Measurements from ENCODE around the gene RNPS1. TPM values are rescaled to one million over a fixed set of nuclear protein-coding genes. Genes with fewer than 3 reads are reported as not detected.
A peak's percentile ranks its signal among the peaks of the same experiment; 100 is the strongest.

Gene RNPS1
- total RNA-seq, 3 donors from 2014 or later (not counting 1 experiment from before 2014, with no cell fraction given), result 269 to 284 (median 273) TPM

DNA sequence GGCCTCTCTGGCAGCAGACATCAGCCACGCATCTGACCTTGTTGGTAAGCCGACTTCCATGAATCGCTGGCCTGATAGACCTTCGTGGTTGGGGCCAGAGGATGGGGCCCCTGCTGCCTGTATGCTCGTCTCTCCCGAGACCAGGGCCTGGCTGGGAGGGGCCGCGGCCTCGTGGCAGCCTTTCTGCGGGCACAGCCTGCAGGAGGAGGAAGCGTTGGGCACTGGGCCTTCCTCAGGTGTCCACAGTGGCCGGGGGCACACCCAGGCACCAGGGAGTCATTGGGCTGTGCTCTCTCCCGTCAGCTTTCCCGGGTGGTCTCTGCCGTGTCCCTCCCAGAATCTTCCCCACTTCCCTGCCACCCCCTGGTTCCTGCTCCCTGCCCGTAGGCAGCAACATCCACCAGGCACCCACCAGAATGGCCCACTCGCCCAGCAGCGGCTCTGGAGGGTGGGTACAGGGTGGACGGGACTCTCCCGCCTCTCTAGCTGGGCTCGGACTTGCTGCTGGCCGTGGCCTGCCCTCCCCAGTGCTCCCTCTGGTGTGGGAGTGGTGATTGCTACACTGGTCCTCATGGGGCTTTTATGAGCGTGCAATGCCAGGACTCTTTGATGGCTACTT lies 38.2 kb downstream of the RNPS1 start:
- Mint-ChIP-seq H3K4me3 (no peak overlapping the region), H3K4me1 (peaks cover 0 to 9% of the 10 kb centered on the region in 2 donors), H3K36me3 (no peaks in the 10 kb centered on the region), H3K27me3 (ENCODE audit: low read depth in 2 of 2) (no peaks in the 10 kb centered on the region), H3K27ac (peak overlapping the region in 1 of 2 donors; percentile 44), H3K9me3 (no peaks in the 10 kb centered on the region)
- WGBS (ENCODE audit: insufficient coverage), result 96% methylated on average over 21 of the region's 23 CpGs
- ATAC-seq (no peak), DNase-seq (no peak)
- Histone ChIP-seq H3K27me3 (ENCODE audit: control insufficient read depth, insufficient read depth, low read length) (no peaks in the 10 kb centered on the region), H3K27ac (ENCODE audit: low read length) (no peak overlapping the region), H3K9me3 (ENCODE audit: control insufficient read depth, insufficient read depth, low read length) (no peaks in the 10 kb centered on the region), H3K36me3 (ENCODE audit: control insufficient read depth, insufficient read depth, low read length) (peaks cover 61% of the 10 kb centered on the region), H3K4me3 (ENCODE audit: low read length) (no peak overlapping the region), H3K4me1 (ENCODE audit: control insufficient read depth, insufficient read depth, low read length) (peaks cover 6% of the 10 kb centered on the region)
- TF ChIP-seq CTCF (IDR thresholded peaks at IDR 0.05), result no peak
- intact Hi-C loops (cut with micrococcal nuclease), result no loop called here

DNA sequence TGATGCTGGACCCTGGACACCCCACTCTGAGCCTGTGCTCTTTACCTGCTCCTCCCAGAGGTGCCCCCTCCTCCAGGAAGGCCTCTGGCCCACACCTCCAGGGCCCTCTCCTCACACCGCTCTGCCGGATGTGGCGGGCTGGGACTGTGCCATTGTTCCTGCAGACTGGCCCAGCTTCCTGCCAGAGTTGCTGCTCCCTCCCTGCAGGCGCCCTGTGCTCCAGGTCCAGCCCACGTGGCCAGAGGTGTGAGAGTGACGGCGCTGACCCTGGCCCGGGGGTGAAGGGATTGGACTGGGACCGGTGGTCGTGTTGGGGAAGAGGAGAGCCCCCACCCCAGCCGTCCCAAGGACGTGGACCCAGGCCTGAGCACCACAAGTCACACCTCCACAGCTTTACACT lies 38.8 kb downstream of the RNPS1 start:
- peaks cover 56% of the 10 kb centered on the region for H3K36me3 ChIP-seq (ENCODE audit: control insufficient read depth, insufficient read depth, low read length)
- Mint-ChIP-seq H3K27ac (no peak overlapping the region), H3K27me3 (ENCODE audit: low read depth in 2 of 2) (no peaks in the 10 kb centered on the region)

GRCh38 chr16:2228161-2228824 lies 39.6 kb downstream of the RNPS1 start:
- DNase-seq (no peak), ATAC-seq (no peak)
- Mint-ChIP-seq H3K27ac (no peak overlapping the region), H3K9me3 (no peaks in the 10 kb centered on the region), H3K27me3 (ENCODE audit: low read depth in 2 of 2) (no peaks in the 10 kb centered on the region), H3K36me3 (no peaks in the 10 kb centered on the region), H3K4me1 (peaks cover 0 to 20% of the 10 kb centered on the region in 2 donors), H3K4me3 (no peak overlapping the region)
- Histone ChIP-seq H3K27me3 (ENCODE audit: control insufficient read depth, insufficient read depth, low read length) (no peaks in the 10 kb centered on the region), H3K4me3 (ENCODE audit: low read length) (no peak overlapping the region), H3K27ac (ENCODE audit: low read length) (no peak overlapping the region), H3K36me3 (ENCODE audit: control insufficient read depth, insufficient read depth, low read length) (peaks cover 49% of the 10 kb centered on the region), H3K9me3 (ENCODE audit: control insufficient read depth, insufficient read depth, low read length) (no peaks in the 10 kb centered on the region), H3K4me1 (ENCODE audit: control insufficient read depth, insufficient read depth, low read length) (peaks cover 16% of the 10 kb centered on the region)
- TF ChIP-seq CTCF (IDR thresholded peaks at IDR 0.05), result no peak
- 96% methylated on average over 25 of the region's 25 CpGs for WGBS (ENCODE audit: insufficient coverage)
- intact Hi-C loops (cut with micrococcal nuclease), result no loop called here

More for the DNA sequence above, 38.8 kb downstream of the RNPS1 start:
- H3K27me3 ChIP-seq (ENCODE audit: control insufficient read depth, insufficient read depth, low read length), result no peaks in the 10 kb centered on the region
- peaks cover 12% of the 10 kb centered on the region for H3K4me1 ChIP-seq (ENCODE audit: control insufficient read depth, insufficient read depth, low read length)
- TF ChIP-seq CTCF (IDR thresholded peaks at IDR 0.05), result no peak
- no peaks in the 10 kb centered on the region for H3K9me3 ChIP-seq (ENCODE audit: control insufficient read depth, insufficient read depth, low read length)
- peaks cover 0 to 15% of the 10 kb centered on the region in 2 donors for H3K4me1 Mint-ChIP-seq
- 95% methylated on average over 12 of the region's 12 CpGs for WGBS (ENCODE audit: insufficient coverage)
- intact Hi-C loops (cut with micrococcal nuclease), result no loop called here
- H3K27ac ChIP-seq (ENCODE audit: low read length), result no peak overlapping the region
- no peaks in the 10 kb centered on the region for H3K9me3 Mint-ChIP-seq
- ATAC-seq (no peak), DNase-seq (no peak)
- no peaks in the 10 kb centered on the region for H3K36me3 Mint-ChIP-seq
- no peak overlapping the region for H3K4me3 Mint-ChIP-seq
- H3K4me3 ChIP-seq (ENCODE audit: low read length), result no peak overlapping the region

All from natural killer cell (primary cell).